ENCODE data around the gene MYO5A.

MYO5A gene

GRCh38 chr15:52528564-52529340 is at the start of gene MYO5A:
TSS of gene MYO5A (minus strand) at chr15:52528880. CDS start at chr15:52528806, 74 bp downstream.
- TF ChIP-seq GATA2 (IDR thresholded peaks at IDR 0.05; ENCODE audit: low read depth, low read length) (no peak), GATA3 (IDR thresholded peaks at IDR 0.05; ENCODE audit: low read depth, low read length) (no peak)

GRCh38 chr15:52576692-52577091 is 48.0 kb upstream of the MYO5A start:
- TF ChIP-seq GATA3 (IDR thresholded peaks at IDR 0.05; ENCODE audit: low read depth, low read length) (no peak), GATA2 (IDR thresholded peaks at IDR 0.05; ENCODE audit: low read depth, low read length) (no peak)

GRCh38 chr15:52575072-52575471 is 46.4 kb upstream of the MYO5A start:
- TF ChIP-seq GATA3 (IDR thresholded peaks at IDR 0.05; ENCODE audit: low read depth, low read length) (no peak), GATA2 (IDR thresholded peaks at IDR 0.05; ENCODE audit: low read depth, low read length) (no peak)

DNA sequence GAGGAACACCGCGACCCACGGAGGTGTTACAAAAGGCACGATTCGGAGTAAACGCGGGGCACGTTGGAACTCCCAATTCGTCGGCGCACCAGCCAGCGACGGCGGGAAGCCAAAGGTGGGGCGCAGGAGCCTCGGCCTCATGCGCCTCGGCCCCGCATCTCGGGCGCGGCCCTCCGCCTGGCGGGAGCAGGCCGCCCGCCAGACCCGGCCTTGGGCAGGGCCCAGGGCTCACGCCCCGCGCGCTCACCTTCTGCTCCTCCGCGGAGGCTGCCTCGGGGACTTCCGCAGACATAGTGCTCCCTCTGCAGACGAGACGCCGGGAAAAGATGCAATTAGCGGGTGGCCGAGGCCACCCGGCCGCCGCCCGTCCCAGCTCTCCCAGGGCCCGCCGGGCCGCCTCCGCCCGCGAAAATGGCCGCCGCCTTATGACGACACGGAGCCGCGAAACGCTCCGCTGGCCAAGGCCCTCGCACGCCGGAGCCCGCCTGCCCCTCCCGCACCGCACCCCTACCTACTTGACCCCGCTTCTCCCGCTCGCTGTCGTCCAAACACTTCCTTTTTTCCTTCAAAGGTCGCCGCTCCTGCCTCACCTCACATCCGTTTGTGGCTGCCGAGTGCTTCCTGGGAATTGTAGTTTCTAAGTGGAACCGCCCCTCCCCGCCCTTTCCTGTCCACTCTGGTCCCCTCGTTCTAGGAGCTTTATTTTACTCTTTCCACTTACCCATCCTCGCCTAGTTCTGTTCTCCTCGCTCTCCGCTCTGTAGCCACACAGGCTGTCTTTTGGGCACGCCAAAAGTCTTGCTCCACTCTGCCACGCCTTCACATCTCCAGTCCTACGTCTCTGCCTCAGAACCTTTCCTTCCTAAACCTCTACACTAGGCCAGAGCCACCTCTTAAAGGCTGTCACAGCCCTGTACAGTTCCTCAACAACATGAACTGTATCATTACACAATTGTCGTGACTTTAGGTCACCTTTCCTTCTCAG is 40.2 kb upstream of the MYO5A start, which contains the start of gene ARPP19:
ARPP19 (minus strand) TSS at position 430 of the 985 bp plus-strand sequence; CDS start at position 292, 138 bp downstream.
- TF ChIP-seq GATA3 (IDR thresholded peaks at IDR 0.05; ENCODE audit: low read depth, low read length): no peak
- TF ChIP-seq GATA2 (IDR thresholded peaks at IDR 0.05; ENCODE audit: low read depth, low read length): no peak; the same call in 1 of the 2 replicates

DNA sequence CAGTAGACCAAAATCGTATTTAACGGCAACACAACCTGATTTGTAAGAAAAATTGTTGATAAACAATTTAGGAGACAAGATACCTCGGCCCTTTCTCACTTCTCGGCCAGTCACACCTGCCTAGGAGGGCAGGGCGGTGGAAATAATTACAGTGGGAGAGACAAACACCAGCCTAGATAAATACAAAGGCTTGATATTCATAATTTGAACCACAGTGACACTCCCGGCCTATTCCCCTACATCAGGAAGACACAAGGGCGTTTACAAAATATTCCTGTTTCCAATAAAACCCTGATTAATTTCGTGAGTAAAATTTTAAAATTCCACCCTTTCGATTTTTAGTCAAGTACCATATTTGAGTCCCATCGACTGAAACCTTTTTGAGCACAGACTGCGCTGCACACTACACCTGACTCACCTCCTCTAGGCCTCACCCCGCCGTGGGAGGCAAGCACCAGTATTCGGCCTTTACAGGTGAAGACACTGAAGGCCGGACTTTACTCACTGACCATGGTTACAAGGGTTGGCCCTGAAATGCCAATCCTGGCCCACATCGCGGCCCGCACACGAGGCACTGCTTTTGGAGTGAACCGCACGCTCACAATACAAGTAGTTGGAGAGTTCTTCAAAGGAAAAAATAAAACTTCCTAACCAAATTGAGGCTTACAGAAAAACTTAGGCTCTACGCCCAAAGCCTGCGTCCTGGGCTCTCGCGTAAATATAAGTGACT is 39.4 kb upstream of the MYO5A start:
- no peak for TF ChIP-seq GATA2 (IDR thresholded peaks at IDR 0.05; ENCODE audit: low read depth, low read length)
- no peak for TF ChIP-seq GATA3 (IDR thresholded peaks at IDR 0.05; ENCODE audit: low read depth, low read length)

GRCh38 chr15:52566889-52567288 is 38.2 kb upstream of the MYO5A start:
- TF ChIP-seq GATA3 (IDR thresholded peaks at IDR 0.05; ENCODE audit: low read depth, low read length) (no peak), GATA2 (IDR thresholded peaks at IDR 0.05; ENCODE audit: low read depth, low read length) (no peak)

DNA sequence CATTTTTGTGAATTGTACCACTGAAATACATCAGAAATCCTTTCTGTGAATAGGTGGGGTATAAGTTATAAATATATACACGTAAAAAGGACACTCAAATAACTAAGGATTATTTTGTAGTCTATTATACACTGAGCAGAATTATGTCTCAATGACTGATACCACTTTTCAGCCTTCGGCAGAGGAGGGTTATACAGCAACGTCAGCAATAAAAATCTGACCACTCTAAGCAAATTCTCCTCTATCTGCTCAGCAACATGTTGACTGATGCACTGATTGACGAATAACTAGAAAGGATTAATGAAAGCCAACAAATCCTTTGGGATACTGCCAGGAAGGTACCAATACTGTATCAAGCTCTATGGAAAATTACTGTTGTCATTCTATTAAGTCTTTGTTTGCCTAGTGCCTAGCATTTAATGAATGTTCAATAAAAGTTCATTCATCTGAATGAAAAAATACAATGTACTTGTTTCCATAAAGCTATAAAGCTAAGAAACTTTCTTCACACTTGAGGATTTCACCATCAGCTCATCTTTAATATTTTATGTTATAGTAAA is 34.9 kb upstream of the MYO5A start:
- TF ChIP-seq GATA2 (IDR thresholded peaks at IDR 0.05; ENCODE audit: low read depth, low read length): no peak
- TF ChIP-seq GATA3 (IDR thresholded peaks at IDR 0.05; ENCODE audit: low read depth, low read length): no peak

GRCh38 chr15:52559575-52559974 is 30.9 kb upstream of the MYO5A start:
- TF ChIP-seq GATA2 (IDR thresholded peaks at IDR 0.05; ENCODE audit: low read depth, low read length): no peak
- TF ChIP-seq GATA3 (IDR thresholded peaks at IDR 0.05; ENCODE audit: low read depth, low read length): no peak

DNA sequence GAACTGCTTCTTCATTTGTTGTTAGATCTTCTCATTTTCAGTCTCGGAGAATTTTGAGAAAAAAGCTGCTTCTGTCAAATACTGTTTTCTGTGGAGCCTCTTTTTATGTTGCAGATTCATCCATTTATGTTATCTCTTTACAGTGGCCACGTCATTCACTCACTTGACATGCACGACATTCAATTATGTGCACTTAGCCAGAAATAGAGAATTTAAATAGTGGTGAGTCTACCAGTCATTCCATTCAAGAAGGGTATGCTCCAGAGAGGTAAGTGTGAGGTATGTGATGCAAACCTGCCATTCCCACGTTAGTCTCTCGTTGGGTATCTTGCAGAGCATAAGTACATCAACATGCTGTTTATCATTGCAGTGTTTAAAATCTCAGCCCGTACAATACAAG is 30.3 kb upstream of the MYO5A start:
- no peak for TF ChIP-seq GATA2 (IDR thresholded peaks at IDR 0.05; ENCODE audit: low read depth, low read length)
- no peak for TF ChIP-seq GATA3 (IDR thresholded peaks at IDR 0.05; ENCODE audit: low read depth, low read length)

- TF ChIP-seq GATA2 (IDR thresholded peaks at IDR 0.05; ENCODE audit: low read depth, low read length) (no peak), GATA3 (IDR thresholded peaks at IDR 0.05; ENCODE audit: low read depth, low read length) (no peak)
Observed at GRCh38 chr15:52558196-52558595, 29.5 kb upstream of the MYO5A start.

- TF ChIP-seq GATA2 (IDR thresholded peaks at IDR 0.05; ENCODE audit: low read depth, low read length) (no peak), GATA3 (IDR thresholded peaks at IDR 0.05; ENCODE audit: low read depth, low read length) (no peak)
Observed at GRCh38 chr15:52557274-52557641, 28.6 kb upstream of the MYO5A start.

- TF ChIP-seq GATA3 (IDR thresholded peaks at IDR 0.05; ENCODE audit: low read depth, low read length) (no peak), GATA2 (IDR thresholded peaks at IDR 0.05; ENCODE audit: low read depth, low read length) (no peak)
Observed at GRCh38 chr15:52556524-52557273, 28.0 kb upstream of the MYO5A start.

GRCh38 chr15:52552303-52552702 is 23.6 kb upstream of the MYO5A start:
- no peak for TF ChIP-seq GATA2 (IDR thresholded peaks at IDR 0.05; ENCODE audit: low read depth, low read length)
- no peak for TF ChIP-seq GATA3 (IDR thresholded peaks at IDR 0.05; ENCODE audit: low read depth, low read length)
